ENCODE data around the gene ELMO1.

DNA sequence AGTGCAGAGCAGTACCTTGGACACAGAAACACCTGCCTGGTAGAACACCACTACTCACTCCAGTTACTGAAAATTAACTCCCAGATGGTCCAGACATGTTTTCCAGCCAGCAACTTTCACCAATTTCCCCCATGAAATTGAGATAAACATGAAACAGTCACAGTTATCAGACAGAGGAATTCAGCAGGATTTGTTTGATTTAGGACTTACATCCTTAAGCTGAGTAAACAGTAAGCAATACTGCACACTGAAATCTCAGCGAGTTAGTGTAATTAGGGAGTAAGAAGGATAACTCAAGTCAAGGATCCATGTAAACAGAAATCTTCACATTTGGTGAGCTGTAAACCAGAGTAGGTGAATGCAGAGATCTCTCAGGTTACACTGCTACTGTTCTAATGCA lies 353.5 kb downstream of the ELMO1 start:
- TF ChIP-seq, protein P1, sequence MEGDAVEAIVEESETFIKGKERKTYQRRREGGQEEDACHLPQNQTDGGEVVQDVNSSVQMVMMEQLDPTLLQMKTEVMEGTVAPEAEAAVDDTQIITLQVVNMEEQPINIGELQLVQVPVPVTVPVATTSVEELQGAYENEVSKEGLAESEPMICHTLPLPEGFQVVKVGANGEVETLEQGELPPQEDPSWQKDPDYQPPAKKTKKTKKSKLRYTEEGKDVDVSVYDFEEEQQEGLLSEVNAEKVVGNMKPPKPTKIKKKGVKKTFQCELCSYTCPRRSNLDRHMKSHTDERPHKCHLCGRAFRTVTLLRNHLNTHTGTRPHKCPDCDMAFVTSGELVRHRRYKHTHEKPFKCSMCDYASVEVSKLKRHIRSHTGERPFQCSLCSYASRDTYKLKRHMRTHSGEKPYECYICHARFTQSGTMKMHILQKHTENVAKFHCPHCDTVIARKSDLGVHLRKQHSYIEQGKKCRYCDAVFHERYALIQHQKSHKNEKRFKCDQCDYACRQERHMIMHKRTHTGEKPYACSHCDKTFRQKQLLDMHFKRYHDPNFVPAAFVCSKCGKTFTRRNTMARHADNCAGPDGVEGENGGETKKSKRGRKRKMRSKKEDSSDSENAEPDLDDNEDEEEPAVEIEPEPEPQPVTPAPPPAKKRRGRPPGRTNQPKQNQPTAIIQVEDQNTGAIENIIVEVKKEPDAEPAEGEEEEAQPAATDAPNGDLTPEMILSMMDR (IDR thresholded peaks at IDR 0.05) = no peak
- TF ChIP-seq EP300 (IDR thresholded peaks at IDR 0.05; ENCODE audit: low read depth) (no peak), POLR2AphosphoS5 (IDR thresholded peaks at IDR 0.05) (no peak)

Data from transverse colon (tissue), 4 donors.